Neuron (in vitro differentiated cells): ENCODE data around the gene SLC26A1.

ENCODE experiments used
- H2AFZ ChIP-seq: one replicate; pipeline ENCODE4 v1.6.1; 2013; ENCODE audit warnings: low read depth, mild to moderate bottlenecking, inconsistent platforms, low read length, moderate library complexity
- H3K27me3 ChIP-seq: one replicate; pipeline ENCODE4 v1.6.1; 2013; ENCODE audit warnings: low read length; ENCODE audit not compliant: insufficient read depth
- H3K36me3 ChIP-seq: one replicate; pipeline ENCODE4 v1.6.1; 2013; ENCODE audit warnings: low read length; ENCODE audit not compliant: insufficient read depth
- H3K4me1 ChIP-seq: one replicate; pipeline ENCODE4 v1.6.1; 2013; ENCODE audit warnings: low read length; ENCODE audit not compliant: insufficient read depth
- H3K4me3 ChIP-seq: 2 replicates; pipeline ENCODE4 v1.5.1; 2013; ENCODE audit warnings: mild to moderate bottlenecking, low read length, moderate library complexity
- H3K9me3 ChIP-seq: one replicate; pipeline ENCODE4 v1.6.1; 2013; ENCODE audit warnings: low read length

The SLC26A1 gene

DNA sequence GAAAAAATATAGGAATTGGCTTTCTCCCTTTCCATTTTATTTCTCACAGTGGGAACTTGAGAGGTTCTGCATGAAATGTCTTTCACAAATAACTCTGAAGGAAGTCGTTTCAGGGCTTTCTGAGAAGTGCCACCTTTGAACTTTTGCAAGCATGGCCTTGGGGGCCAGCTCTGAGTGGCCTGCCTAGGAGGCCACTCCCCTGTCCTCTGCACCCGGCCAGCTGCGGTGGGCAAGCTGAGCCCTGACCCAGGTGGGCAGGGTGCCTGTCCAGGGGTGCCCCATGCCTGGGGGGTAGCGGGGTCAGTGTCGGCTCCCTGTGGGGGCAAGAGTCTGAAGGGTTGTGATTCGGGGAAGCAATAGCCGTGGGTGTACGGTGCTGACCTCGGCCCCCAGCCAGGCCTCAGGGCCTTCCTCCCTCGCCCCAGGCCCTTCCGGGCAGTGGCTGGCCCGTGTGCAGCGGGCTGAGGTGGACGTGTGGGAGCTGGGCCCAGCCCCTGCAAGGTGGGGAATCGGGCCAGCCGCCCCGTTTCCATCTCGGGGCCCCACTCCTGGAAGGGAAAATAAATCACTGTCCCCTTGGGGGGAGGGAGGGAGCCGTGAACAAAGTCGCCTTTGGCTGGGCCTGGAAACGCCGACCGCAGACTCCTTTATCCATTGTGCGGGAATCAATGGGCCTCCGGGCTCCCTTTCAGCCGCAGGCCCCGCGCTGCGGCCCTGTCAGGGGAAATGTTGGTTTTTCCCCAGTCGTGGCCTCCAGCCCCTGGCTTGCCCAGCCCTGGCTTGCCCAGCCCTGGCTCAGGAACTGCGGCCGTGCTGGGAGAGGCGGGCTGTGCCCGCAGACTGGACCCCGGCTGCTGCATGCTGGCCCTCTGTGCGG, 21.3 kb upstream of the SLC26A1 start:
- Histone ChIP-seq H3K9me3 (no peaks in the 10 kb centered on the region), H3K36me3 (peaks cover 11% of the 10 kb centered on the region), H3K27me3 (peaks cover 10% of the 10 kb centered on the region), H2AFZ (peak overlapping the region; percentile 15), H3K4me3 (peak overlapping the region; percentile 7), H3K4me1 (peaks cover 55% of the 10 kb centered on the region)

- H3K27me3 ChIP-seq: peaks cover 19% of the 10 kb centered on the region
- H2AFZ ChIP-seq: no peak overlapping the region
- H3K4me1 ChIP-seq: peaks cover 52% of the 10 kb centered on the region
- no peaks in the 10 kb centered on the region for H3K9me3 ChIP-seq
- H3K4me3 ChIP-seq: no peak overlapping the region
- peaks cover 11% of the 10 kb centered on the region for H3K36me3 ChIP-seq
These were observed 20.2 kb upstream of the SLC26A1 start for GRCh38 chr4:1013225-1014073.

DNA sequence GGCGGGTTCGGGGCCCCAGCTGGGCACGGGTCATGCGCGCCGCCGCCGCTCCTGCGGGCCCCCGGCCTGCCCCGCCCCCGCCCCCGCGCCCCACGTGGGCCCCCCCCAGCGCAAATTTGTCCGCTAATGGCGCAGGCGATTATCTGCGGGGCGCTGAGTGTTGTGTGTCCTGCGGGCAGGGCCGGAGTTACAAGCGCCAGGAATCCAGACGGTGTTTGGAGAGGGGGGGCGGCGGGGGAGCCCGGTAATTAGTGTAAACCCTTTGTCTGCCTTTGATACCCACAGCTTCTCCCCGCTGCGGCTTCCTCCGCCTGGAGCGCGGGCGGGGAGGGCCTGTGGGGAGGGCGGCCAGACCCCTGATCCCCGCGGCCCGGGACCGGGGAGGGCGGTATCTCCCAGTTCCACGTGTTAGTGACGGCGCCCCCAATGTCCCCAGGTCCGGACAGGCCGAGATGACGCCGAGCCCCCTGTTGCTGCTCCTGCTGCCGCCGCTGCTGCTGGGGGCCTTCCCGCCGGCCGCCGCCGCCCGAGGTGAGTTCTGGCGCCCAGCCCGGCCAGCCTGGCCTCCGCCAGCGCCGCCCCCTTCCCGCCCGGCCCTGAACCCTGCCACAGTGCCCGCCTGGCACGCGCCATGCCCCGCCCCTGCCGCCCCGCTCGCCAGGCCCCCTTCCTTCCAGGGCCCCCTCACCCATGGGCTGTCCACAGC, 19.0 kb upstream of the SLC26A1 start:
- no peak overlapping the region for H2AFZ ChIP-seq
- no peaks in the 10 kb centered on the region for H3K9me3 ChIP-seq
- peaks cover 43% of the 10 kb centered on the region for H3K4me1 ChIP-seq
- peaks cover 11% of the 10 kb centered on the region for H3K36me3 ChIP-seq
- H3K27me3 ChIP-seq: peaks cover 31% of the 10 kb centered on the region
- H3K4me3 ChIP-seq: peak overlapping the region; percentile 49

- Histone ChIP-seq H3K9me3 (peaks cover 2% of the 10 kb centered on the region), H3K4me1 (peaks cover 43% of the 10 kb centered on the region), H3K27me3 (peaks cover 34% of the 10 kb centered on the region), H3K36me3 (peaks cover 11% of the 10 kb centered on the region), H3K4me3 (no peak overlapping the region), H2AFZ (no peak overlapping the region)
These were observed 18.4 kb upstream of the SLC26A1 start for GRCh38 chr4:1011666-1012033.

DNA sequence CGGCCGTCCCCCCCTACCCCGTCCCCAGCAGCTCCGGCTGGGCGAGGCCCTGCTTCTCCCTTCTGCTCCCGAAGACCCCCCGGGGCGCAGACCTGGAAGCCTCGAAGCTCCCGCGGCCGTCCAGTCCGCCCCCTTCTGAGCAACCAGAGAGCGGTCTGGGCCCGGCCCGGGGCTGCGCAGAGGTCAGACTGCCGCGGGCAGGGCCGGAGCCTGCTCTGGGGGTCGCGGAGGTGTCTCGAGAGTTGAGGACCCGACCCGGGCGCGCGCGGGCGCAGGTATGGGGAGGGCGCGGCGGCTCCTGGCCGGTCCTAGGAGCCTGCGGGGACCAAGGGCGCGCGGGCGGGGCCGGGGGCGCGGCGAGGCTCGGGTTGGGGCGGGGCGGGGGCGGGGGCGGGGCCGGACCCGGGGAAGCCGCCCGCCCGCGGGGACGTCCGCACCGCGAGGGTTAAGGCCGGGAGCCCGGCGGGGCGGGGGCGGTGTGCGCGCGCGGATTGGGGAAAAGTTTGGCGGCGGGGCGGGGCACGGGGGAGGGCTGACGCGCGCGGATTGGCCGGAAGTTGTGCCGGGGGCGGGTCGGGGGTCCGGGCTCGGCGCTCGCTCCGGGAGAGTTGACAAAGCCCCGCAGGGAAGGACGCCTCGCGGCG, 17.9 kb upstream of the SLC26A1 start, which contains the start of gene FGFRL1:
Gene FGFRL1 (plus strand): TSS at position 605 of the 644 bp plus-strand sequence. CDS start 860 bp downstream, outside the sequence.
- peaks cover 38% of the 10 kb centered on the region for H3K27me3 ChIP-seq
- H3K4me1 ChIP-seq: peaks cover 43% of the 10 kb centered on the region
- peaks cover 2% of the 10 kb centered on the region for H3K9me3 ChIP-seq
- peak within 1 kb of the TSS; percentile 49 for H3K4me3 ChIP-seq
- no peak within 1 kb of the TSS for H2AFZ ChIP-seq
- H3K36me3 ChIP-seq: peaks cover 11% of the 10 kb centered on the region

GRCh38 chr4:1010395-1011021, 17.3 kb upstream of the SLC26A1 start:
- Histone ChIP-seq H3K4me3 (peak overlapping the region; percentile 29), H2AFZ (no peak overlapping the region), H3K4me1 (peaks cover 37% of the 10 kb centered on the region), H3K27me3 (peaks cover 39% of the 10 kb centered on the region), H3K9me3 (peaks cover 4% of the 10 kb centered on the region), H3K36me3 (peaks cover 11% of the 10 kb centered on the region)

- H2AFZ ChIP-seq: peak overlapping the region; percentile 21
- H3K27me3 ChIP-seq: peaks cover 47% of the 10 kb centered on the region
- H3K4me3 ChIP-seq: peak overlapping the region; percentile 40
- H3K4me1 ChIP-seq: peaks cover 30% of the 10 kb centered on the region
- peaks cover 7% of the 10 kb centered on the region for H3K9me3 ChIP-seq
- peaks cover 11% of the 10 kb centered on the region for H3K36me3 ChIP-seq
These were observed 16.6 kb upstream of the SLC26A1 start for GRCh38 chr4:1009542-1010394.

GRCh38 chr4:1008840-1009541, 15.8 kb upstream of the SLC26A1 start:
- H3K36me3 ChIP-seq: peaks cover 11% of the 10 kb centered on the region
- peaks cover 55% of the 10 kb centered on the region for H3K27me3 ChIP-seq
- peak overlapping the region; percentile 21 for H2AFZ ChIP-seq
- peaks cover 22% of the 10 kb centered on the region for H3K4me1 ChIP-seq
- peak overlapping the region; percentile 40 for H3K4me3 ChIP-seq
- H3K9me3 ChIP-seq: peaks cover 9% of the 10 kb centered on the region

DNA sequence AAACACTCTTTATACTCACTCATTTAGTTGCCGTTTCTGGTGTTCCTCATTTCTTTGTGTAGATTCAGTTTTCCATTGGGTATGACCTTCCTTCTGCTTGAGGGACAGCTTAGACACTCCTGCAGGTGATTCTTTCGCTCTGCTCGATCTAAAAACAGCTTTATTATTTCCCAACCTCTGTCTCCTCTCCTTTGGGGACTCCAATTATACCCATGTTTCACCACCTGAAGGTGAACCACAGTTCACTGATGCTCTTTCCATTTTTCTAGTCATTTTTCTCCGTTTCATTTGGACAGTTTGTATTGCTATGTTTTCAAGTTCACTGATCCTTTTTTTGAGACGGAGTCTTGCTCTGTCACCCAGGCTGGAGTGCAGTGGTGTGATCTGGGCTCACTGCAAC, 13.7 kb upstream of the SLC26A1 start:
- Histone ChIP-seq H3K4me3 (no peak overlapping the region), H3K27me3 (peaks cover 75% of the 10 kb centered on the region), H3K9me3 (peaks cover 12% of the 10 kb centered on the region), H3K4me1 (peaks cover 15% of the 10 kb centered on the region), H3K36me3 (no peaks in the 10 kb centered on the region), H2AFZ (no peak overlapping the region)

GRCh38 chr4:1004557-1005485, 11.6 kb upstream of the SLC26A1 start:
- Histone ChIP-seq H3K9me3 (peaks cover 22% of the 10 kb centered on the region), H3K4me1 (peaks cover 9% of the 10 kb centered on the region), H3K4me3 (no peak overlapping the region), H2AFZ (no peak overlapping the region), H3K36me3 (no peaks in the 10 kb centered on the region), H3K27me3 (peaks cover 84% of the 10 kb centered on the region)
